Keratinocyte (primary cell): ENCODE results near the gene SPRED2. TPM values are rescaled to one million over a fixed set of nuclear protein-coding genes. Genes with fewer than 3 reads are reported as not detected.

ENCODE experiments used
- DNase-seq: peaks from one replicate; pipeline ENCODE4 v3.0.0-alpha.2; 2011; ENCODE audit warnings: low read depth, missing footprints, low spot score
- FAIRE-seq: peaks from 2 replicates; lab custom pipeline; 2011; peaks lifted over from hg19 to GRCh38; lab: Jason Lieb, UNC
- H2AFZ ChIP-seq: 2 replicates; pipeline ENCODE4 v1.6.0; 2012; ENCODE audit warnings: low read length, control low read depth, inconsistent platforms; ENCODE audit not compliant: control insufficient read depth
- H3K27ac ChIP-seq: 2 replicates; pipeline ENCODE4 v1.5.1; 2011; ENCODE audit warnings: low read length; ENCODE audit not compliant: control insufficient read depth, insufficient read depth
- H3K27me3 ChIP-seq: 3 replicates; pipeline ENCODE4 v1.6.0; 2011; ENCODE audit warnings: low read length; ENCODE audit not compliant: control insufficient read depth, insufficient read depth; ENCODE audit errors: extremely low read depth
- H3K36me3 ChIP-seq, 2 experiments: 2 replicates in 1 of 2; 3 replicates in 1 of 2; pipeline ENCODE4 v1.5.1; 2011; ENCODE audit warnings: low read length in 2 of 2, mild to moderate bottlenecking in 1 of 2; ENCODE audit not compliant: control insufficient read depth in 2 of 2, insufficient read depth in 2 of 2; ENCODE audit errors: extremely low read depth in 1 of 2
- H3K4me1 ChIP-seq: 3 replicates; pipeline ENCODE4 v1.5.1; 2011; ENCODE audit warnings: low read length; ENCODE audit not compliant: control insufficient read depth, insufficient read depth; ENCODE audit errors: extremely low read depth
- H3K4me2 ChIP-seq: 3 replicates; pipeline ENCODE4 v1.6.0; 2011; ENCODE audit warnings: low read depth, low read length; ENCODE audit not compliant: control insufficient read depth, insufficient read depth; ENCODE audit errors: extremely low read depth
- H3K4me3 ChIP-seq, 3 experiments: fragments of 200-600 bp in 1 of 3; sonication (generic) in 1 of 3; 2 replicates in 2 of 3; 3 replicates in 1 of 3; pipeline ENCODE4 v1.5.1; 2011 to 2016; ENCODE audit warnings: low read length in 3 of 3, mild to moderate bottlenecking in 3 of 3, control low read depth in 2 of 3, inconsistent platforms in 1 of 3, low read depth in 1 of 3, mixed read lengths in 1 of 3, mixed run types in 1 of 3, moderate library complexity in 1 of 3; ENCODE audit not compliant: control insufficient read depth in 2 of 3, insufficient read depth in 2 of 3; ENCODE audit errors: extremely low read depth in 1 of 3
- H3K79me2 ChIP-seq: 2 replicates; pipeline ENCODE4 v1.6.0; 2012; ENCODE audit warnings: low read length; ENCODE audit not compliant: control insufficient read depth, insufficient read depth
- H3K9ac ChIP-seq: 3 replicates; pipeline ENCODE4 v1.6.0; 2011; ENCODE audit warnings: low read length; ENCODE audit not compliant: control insufficient read depth, insufficient read depth; ENCODE audit errors: extremely low read depth
- H3K9me1 ChIP-seq: 3 replicates; pipeline ENCODE4 v1.6.0; 2011; ENCODE audit warnings: low read length; ENCODE audit not compliant: control insufficient read depth, insufficient read depth; ENCODE audit errors: extremely low read depth
- H3K9me3 ChIP-seq: 2 replicates; pipeline ENCODE4 v1.5.1; 2012; ENCODE audit warnings: low read depth, low read length; ENCODE audit not compliant: control insufficient read depth
- H4K20me1 ChIP-seq: 3 replicates; pipeline ENCODE4 v1.6.0; 2011; ENCODE audit warnings: low read length; ENCODE audit not compliant: control insufficient read depth, insufficient read depth; ENCODE audit errors: extremely low read depth
- EZH2 ChIP-seq: IDR thresholded peaks from one replicate; pipeline ENCODE4 v1.6.1; 2012; ENCODE audit warnings: inconsistent platforms, mild to moderate bottlenecking, low read length, moderate library complexity
- dilution Hi-C: fragments of 300-500 bp; cut with MboI; formaldehyde crosslinking; loops from one replicate; pipeline ENCODE4 v1.7.0; 2020; ENCODE audit warnings: low sequenced_read_pairs; ENCODE audit not compliant: extremely low pct_ligation_motif_present
- polyA plus RNA-seq, 5 experiments: library from polyadenylated mRNA; depleted of rRNA in 3 of 5; stranded (reverse) in 3 of 5; stranded (forward) in 1 of 5; unstranded in 1 of 5; fragments of >200 nt; gene quantifications; 1 replicate in 1 of 5; 2 replicates in 3 of 5; 3 replicates in 1 of 5; pipeline versions ENCODE4 v1.2.1 to v1.2.3, GENCODE V29; 2011 to 2012; ENCODE audit warnings: missing spikeins in 2 of 5, low read depth in 1 of 5, low replicate concordance in 1 of 5
- TF ChIP-seq, protein P1 (sequence below), 3 experiments: IDR thresholded peaks in 1 of 3; conservative IDR thresholded peaks in 1 of 3; optimal IDR thresholded peaks in 1 of 3; 2 replicates in 2 of 3; 3 replicates in 1 of 3; pipeline versions ENCODE3 to v1.5.1; 2011; ENCODE audit warnings: low read length in 3 of 3, mild to moderate bottlenecking in 3 of 3, moderate library complexity in 2 of 3, control low read depth in 1 of 3, inconsistent platforms in 1 of 3; ENCODE audit not compliant: insufficient read depth in 2 of 3; ENCODE audit errors: extremely low read depth in 1 of 3

The SPRED2 gene
- polyA plus RNA-seq, 1 donor (not counting 4 experiments of a cell fraction or from before 2014, with no cell fraction given): 26.8 TPM

GRCh38 chr2:65416321-65416720 is 16.1 kb downstream of the SPRED2 start:
- H3K27ac ChIP-seq: no peak overlapping the region
- no peaks in the 10 kb centered on the region for H3K27me3 ChIP-seq
- dilution Hi-C loops: no loop called here
- DNase-seq: no peak
- H3K4me2 ChIP-seq: no peak overlapping the region
- peaks cover 13% of the 10 kb centered on the region for H3K4me1 ChIP-seq
- no peak overlapping the region for H3K9ac ChIP-seq
- H3K79me2 ChIP-seq: peaks cover 98% of the 10 kb centered on the region
- no peaks in the 10 kb centered on the region for H3K9me3 ChIP-seq
- H2AFZ ChIP-seq: no peak overlapping the region
- H3K4me3 ChIP-seq: no peak overlapping the region
- no peak for FAIRE-seq
- H3K9me1 ChIP-seq: no peaks in the 10 kb centered on the region
- H4K20me1 ChIP-seq: peaks cover 9% of the 10 kb centered on the region
- TF ChIP-seq, protein P1, sequence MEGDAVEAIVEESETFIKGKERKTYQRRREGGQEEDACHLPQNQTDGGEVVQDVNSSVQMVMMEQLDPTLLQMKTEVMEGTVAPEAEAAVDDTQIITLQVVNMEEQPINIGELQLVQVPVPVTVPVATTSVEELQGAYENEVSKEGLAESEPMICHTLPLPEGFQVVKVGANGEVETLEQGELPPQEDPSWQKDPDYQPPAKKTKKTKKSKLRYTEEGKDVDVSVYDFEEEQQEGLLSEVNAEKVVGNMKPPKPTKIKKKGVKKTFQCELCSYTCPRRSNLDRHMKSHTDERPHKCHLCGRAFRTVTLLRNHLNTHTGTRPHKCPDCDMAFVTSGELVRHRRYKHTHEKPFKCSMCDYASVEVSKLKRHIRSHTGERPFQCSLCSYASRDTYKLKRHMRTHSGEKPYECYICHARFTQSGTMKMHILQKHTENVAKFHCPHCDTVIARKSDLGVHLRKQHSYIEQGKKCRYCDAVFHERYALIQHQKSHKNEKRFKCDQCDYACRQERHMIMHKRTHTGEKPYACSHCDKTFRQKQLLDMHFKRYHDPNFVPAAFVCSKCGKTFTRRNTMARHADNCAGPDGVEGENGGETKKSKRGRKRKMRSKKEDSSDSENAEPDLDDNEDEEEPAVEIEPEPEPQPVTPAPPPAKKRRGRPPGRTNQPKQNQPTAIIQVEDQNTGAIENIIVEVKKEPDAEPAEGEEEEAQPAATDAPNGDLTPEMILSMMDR (optimal IDR thresholded peaks at IDR 0.05 in 1 of 3, IDR thresholded peaks at IDR 0.05 in 1 of 3, conservative IDR thresholded peaks at IDR 0.05 in 1 of 3; ENCODE audit: extremely low read depth in 1 of 3, insufficient read depth in 2 of 3, low read length in 3 of 3): no peak
- TF ChIP-seq EZH2: no peak
- H3K36me3 ChIP-seq: peaks cover 3 to 4% of the 10 kb centered on the region in 2 experiments

DNA sequence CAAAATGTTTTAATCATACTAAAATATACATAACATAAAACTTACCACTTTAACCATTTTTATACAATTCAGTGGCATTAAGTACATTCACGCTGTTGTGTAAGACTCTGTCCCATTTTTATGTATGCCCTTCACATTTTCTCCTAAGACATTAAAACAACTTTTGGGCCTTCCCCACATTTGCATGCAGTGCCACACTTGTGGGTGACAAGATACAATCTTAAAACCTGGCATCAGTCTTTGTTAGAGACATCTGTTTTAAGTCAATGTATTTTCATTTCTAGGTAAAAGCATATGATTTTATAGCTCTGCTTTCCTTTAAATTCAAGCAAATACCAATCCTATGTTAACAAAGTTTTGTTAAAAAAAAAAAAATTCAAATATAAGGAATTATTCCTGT is 17.3 kb downstream of the SPRED2 start:
- H3K9ac ChIP-seq: no peak overlapping the region
- H3K4me2 ChIP-seq: no peak overlapping the region
- H3K9me1 ChIP-seq: no peaks in the 10 kb centered on the region
- dilution Hi-C loops: no loop called here
- H3K9me3 ChIP-seq: no peaks in the 10 kb centered on the region
- no peak overlapping the region for H3K27ac ChIP-seq
- H3K4me1 ChIP-seq: peaks cover 2% of the 10 kb centered on the region
- H2AFZ ChIP-seq: no peak overlapping the region
- no peak overlapping the region for H3K4me3 ChIP-seq
- TF ChIP-seq EZH2: no peak
- TF ChIP-seq, protein P1 (optimal IDR thresholded peaks at IDR 0.05 in 1 of 3, IDR thresholded peaks at IDR 0.05 in 1 of 3, conservative IDR thresholded peaks at IDR 0.05 in 1 of 3; ENCODE audit: extremely low read depth in 1 of 3, insufficient read depth in 2 of 3, low read length in 3 of 3): no peak
- no peak for DNase-seq
- no peaks in the 10 kb centered on the region for H3K27me3 ChIP-seq
- H4K20me1 ChIP-seq: peaks cover 15% of the 10 kb centered on the region
- no peak for FAIRE-seq
- H3K36me3 ChIP-seq: peaks cover 3 to 4% of the 10 kb centered on the region in 2 experiments
- H3K79me2 ChIP-seq: peaks cover 96% of the 10 kb centered on the region
